Suppressor macrophage treated with lipopolysaccharide for 1 hour (primary cell): ENCODE data around the gene FMNL2.
A peak's percentile ranks its signal among the peaks of the same experiment; 100 is the strongest.

Source experiments
- DNase-seq, 3 donors: peaks; one replicate each; pipeline ENCODE4 v3.0.0-alpha.2; 2020 to 2022

Gene FMNL2

DNA sequence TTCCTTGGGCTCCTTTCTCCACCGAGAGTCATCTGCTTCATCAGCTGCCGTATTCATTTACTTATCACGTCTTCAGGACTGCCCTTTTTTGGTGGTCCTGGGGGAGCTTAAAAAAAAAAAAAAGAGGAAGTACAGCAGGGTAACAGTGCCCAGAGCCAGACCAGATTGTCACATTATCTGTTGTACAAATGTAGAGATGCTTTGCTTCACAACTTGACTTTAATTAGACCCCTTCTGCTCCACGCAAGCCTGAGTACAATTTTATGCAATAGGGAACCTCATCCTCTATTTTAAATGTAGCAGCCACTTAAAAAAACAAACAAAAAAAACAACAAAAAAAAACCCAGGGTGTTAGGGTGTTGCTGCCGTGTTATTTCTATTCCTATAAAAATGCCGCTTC, 254.0 kb downstream of the FMNL2 start:
- DNase-seq: no peak

DNA sequence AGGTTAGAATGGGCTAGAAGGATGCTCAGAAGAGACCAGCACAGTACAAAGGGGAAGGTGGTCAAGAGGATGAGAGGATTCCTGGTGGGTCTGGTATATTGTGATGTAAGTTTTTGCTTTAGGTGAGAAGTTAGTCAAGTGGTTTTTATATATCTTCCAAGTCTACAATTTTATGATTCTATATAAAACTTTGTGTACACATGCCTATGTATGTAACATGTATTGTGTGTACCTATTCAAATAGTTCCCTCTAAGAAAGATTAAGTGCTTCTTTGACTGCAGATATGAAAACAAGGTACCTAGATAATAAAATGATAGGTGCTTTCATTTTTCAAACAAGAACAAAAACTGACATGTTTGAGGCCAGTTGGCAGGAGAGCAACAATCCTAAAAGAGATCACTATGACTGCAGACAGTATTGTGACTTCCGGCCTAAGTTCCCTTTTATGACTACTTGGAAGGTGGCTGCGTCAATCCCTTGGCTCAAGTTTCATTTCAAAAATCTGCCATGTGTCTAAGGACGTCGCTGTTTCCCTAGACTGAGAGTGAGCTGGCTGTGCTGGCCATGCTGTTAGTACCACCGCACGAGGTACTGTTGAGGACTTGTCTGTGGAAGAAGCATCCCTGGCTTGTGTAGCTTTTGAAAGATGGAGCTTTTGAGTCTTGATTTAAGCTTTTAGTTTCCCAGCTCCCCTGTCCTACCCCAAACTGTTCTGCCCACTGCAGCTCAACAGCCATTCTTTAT, 259.2 kb downstream of the FMNL2 start:
- DNase-seq: peak; percentile 85 to 92 (median 88)

DNA sequence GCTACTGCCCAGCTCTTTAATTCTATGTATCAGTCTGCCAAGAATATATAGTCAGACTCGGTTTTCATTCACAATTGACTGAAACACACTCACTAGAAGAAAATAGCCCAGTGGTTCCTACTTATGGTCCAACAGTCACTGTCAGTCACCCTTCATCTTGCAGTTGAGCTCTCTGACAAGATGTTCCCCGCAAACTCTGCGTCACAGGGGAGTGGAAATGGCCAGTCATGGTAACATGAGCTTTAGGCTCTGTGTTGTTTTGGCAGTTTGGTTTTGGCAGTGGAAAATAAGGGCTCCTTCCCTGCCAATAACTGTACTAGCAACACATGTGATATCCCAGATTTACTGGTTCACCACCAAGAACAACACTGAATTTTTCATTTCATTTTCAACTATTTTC, 259.8 kb downstream of the FMNL2 start:
- DNase-seq: peak in 1 of 3 donors; percentile 14

DNA sequence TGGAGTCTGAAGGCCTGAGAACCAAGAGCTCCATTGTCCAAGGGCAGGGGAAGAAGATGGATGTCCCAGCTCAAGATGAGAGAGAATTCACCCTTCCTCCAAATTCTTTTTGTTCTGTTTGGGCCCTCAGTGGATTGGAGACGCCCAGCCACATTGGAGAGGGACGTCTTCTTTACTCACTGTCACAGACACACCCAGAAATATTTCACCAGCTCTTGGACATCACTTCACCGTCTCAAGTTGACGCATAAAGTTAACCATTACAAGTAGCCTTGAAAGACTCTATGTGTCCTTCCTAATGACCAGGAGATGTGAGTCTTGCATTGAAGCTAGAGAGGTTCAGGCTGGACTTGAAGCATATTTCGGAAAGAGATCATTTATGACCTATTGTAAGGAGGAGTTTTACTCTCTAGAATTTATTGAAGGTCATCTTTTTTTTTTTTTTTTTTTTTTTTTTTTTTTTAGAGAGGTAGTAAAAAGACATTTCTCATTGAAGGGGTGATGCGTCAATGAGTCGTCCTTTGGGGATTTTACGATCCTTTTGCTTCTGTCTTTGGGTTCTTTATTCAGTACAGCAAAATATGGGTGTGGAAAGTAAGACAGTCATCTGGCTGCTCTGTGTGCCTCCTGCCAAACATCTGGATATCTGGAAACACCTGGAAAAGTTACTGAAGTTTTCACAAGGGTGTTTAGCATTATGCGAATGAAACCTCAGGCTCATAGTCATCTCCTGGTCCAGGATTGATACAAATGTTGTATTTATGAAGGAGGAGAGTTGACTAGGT, 264.2 kb downstream of the FMNL2 start:
- DNase-seq: peak; percentile 47 to 77 (median 64)

DNA sequence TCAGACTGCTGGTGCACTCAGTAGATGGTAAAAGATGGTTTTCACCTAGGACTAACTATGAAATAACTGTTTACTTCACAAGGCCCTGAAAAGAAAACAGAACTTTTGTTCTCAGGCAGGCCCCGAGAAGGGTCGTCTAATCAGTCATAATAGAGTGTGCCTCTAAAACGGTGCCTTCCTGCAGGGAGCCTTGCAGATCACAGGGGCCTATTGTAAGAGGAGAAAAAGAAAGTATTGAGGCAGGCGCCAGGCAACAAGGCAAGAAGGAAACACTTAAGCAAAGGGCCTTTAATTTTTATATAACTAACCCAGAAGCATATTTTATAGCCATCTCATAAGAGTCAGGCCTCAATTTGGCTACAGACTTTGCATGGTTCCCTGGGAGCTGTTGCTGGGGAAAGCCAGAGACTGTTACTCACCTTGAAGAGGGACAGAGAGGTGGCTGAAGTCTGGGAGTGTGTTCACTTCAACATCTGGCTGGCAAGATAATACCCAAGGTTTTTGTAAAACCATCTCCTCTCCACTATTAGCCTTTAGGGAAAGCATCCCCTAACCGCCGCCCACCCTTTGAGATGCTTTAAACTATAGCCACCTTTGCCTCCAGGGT, 265.2 kb downstream of the FMNL2 start:
- DNase-seq: no peak

DNA sequence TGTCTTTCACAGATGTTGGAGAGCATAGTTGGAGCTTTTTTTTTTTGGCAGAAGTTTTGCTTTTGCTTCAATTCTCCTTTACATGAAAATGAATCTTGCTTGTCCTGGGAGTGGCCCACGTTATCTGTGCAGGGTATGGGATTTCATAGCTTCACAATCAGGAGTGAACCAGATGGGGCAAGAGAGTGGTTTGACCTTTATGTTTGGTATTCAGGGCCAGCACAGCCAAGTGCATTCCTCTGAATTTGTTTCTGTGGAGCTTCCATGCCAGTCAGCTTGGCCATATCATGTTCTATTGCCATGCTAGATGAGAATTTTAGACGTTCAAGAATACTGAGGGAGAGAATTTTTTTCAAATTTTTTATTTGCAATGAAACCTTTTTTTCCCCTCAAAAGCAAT, 265.7 kb downstream of the FMNL2 start:
- no peak for DNase-seq

DNA sequence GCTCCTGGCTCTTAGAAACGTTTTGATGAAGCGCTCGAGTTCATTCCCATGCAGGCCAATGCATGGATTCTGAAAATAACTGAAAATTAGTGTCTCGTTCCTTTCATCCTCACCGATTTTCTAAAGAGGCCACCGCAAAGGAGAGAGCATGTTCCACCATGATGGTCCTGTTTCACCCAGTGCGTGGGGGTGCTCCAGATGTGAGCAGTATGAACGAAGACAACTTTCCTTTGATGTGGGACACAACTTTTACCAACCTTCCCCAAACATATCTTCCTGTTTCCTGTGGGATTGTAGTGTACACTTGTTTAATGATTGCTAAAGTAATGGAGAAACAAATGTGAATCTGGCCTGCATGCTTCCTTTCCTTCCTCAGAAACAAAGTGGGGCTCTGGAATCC, 267.8 kb downstream of the FMNL2 start:
- no peak for DNase-seq

DNA sequence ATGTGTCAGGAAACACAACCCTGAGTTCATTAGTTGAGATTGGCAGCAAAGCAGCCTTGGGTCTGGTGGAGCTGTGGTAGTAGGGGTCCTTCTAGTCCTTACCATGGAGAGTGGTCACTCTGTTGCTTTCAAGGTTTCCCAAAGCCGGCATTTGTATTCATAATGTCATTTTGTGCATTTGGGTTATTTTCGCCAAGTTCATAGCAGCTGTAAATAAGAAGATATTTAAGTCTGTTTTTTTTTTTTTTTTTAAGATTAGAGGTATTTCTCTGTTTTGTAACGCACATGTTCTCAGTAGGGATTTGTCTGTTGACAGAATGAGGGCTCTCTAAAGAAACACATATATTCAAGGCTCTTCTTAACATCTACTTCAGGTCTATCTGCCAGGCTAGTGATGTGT, 268.2 kb downstream of the FMNL2 start:
- no peak for DNase-seq

DNA sequence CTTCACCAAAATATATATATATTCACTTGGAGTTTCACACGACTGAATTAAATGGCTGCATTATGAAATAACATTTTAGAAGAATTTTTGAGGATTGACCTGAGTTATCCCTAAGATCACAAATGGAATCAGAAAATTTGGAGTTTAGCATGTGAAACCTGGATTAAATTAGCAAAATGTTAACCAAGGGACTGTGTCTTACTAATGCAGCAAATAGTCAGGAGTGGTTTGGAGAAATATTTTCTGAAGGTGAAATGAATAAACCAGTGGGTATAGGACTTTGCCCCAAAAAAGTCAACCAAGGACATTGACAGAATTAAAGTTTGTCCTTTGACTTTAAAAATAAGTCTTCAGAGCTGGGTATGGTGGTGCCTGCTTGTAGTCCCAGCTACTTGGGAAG, 271.1 kb downstream of the FMNL2 start:
- no peak for DNase-seq

DNA sequence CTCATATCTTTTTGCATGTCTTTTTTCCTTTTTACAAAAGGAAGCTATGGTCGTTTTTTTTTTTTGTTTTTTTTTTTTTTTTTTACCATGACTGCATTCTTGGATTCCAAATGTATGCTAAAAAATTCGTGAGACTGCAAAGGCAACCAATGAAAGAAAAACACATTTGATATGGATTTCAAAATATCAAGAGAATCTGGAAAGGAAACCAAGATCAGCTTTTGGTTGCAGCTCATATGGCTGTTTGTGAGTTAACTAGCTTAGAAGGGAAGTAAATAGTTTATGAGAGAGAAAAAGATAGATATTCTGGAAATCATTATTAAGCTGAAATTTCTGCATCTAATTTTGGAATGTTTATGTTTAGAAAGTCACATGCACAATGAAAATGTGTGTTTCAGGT, 272.0 kb downstream of the FMNL2 start:
- DNase-seq: no peak

DNA sequence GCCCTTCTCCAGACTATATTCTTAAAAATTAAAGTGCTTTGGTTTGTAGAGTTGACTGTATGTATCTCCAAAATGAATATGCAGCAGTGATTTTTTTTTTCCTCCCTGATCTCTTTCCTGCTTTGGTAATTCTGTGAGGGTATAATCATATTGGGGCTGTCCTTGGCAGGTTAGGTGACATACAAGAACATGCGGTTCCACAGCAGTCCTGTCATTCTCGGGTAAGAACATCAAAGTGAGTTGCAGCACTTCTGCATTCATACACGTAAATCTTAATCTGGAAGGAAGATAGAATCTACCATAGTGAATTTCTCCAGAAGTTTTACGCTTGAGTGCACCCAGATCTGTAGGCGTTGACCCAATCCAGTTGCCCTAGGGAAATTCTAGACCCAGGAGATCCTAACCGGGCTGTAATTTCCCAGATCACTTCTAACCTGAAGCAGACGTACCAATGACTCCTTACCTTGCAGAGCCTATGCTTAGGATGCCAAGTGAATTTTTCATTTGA, 272.9 kb downstream of the FMNL2 start:
- no peak for DNase-seq

DNA sequence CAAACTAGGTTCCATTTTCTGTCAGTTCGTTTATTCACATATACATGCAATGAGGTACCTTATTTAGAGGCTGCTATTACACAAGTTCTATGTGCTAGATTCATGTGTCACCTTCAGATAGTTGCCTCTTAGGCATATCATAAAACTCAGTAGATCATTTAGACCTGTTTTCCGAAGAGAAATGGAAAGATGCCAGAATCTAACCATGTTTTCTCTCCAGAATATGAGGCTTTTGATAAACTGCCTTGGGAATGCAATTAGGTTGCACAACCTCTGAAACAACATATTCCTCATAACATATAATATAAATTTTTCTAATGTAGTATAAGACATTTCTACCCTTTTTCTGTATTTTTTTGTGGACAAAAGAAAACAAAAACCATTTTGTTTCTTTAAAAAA, 274.2 kb downstream of the FMNL2 start:
- no peak for DNase-seq

DNA sequence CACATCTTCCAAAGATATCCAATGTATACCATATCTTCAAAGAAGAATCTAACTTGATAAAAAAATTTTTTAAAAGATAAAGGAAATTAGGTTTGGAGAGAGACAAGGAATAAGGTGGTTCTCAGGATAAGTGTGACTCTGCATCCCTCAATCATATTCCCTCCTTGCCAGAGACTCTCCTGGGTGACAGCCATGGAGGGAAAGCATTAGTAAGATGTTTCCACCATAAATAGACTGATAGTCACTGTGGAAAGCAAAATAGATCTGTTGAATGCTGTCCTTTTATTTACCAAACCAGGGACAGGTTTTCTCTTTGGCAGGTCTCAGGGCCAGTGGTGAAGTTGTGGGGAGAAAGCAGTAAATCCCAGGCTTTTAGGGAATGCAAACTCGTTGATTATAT, 274.7 kb downstream of the FMNL2 start:
- no peak for DNase-seq

DNA sequence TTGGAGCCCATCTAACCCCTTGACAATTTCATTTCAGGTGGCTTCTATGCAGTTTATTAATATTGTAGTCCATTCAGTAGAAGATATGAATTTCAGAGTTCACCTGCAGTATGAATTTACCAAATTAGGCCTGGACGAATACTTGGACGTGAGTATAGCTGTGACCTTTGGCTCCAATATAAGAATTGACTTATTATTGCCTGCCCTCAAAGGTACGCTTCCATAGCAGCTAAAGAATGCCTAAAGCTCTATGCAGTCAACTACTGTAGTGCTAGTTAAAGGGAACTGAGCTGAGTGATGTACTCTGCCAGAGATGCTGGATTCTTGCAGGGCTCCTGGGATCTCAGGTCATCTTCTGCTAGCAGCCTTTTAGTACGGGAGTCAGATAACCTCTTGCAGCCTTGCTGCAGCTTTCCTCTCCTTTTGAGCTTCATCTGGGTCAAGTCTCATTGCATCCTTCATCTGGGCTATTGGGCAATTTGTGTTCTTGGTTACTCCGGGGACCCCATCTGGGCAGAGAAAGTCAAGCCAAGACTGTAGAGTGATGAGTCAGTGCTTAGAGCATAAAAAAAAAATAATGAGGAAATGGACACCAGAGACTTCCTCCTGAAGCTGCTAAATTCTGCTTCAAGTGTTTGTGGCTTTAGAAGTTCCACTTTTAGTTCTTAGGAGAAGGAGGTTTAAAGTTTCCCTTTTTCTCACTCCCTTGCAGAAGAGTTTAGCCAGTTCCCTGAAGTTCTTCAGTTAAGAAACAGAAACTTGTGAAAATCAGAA, 276.7 kb downstream of the FMNL2 start:
- peak; percentile 81 to 99 (median 94) for DNase-seq

DNA sequence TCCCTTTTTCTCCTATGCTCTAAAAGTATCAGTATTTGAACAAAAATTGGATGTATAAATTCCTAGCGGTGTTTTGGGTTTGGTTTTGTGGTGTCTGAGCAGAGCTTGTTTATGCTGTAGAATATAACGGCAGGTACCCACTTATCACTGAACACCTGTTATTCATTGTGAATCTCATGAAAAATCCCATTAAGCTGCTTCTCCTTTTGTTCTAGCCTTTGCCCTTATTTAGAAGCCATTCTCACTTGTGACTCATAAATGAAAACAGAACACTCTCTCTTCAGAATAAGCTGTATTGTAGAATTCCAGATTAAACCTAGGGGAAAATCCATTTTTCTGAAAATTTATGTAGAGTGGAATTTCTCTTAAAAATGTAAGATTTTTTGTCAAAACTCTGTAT, 278.3 kb downstream of the FMNL2 start:
- DNase-seq: peak; percentile 51 to 85 (median 83)

DNA sequence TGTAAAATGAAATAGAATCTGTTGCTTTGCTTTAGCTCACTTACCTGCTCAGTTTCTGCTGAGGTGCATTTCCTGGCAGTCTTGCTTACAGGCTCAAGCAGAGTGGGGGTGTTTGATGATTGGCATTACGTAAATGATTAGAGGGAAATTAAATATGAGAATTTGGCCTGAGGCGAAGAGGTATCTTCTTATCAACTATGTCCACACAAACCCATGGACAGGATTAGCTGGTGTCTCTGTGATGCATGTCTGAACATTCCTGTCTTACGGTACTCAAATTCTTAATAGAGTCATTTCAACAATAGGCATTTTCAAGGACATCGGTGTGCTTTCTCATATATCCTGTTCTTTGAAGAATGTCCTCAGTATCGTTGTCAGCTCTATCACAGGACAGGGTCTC, 280.2 kb downstream of the FMNL2 start:
- DNase-seq: no peak

DNA sequence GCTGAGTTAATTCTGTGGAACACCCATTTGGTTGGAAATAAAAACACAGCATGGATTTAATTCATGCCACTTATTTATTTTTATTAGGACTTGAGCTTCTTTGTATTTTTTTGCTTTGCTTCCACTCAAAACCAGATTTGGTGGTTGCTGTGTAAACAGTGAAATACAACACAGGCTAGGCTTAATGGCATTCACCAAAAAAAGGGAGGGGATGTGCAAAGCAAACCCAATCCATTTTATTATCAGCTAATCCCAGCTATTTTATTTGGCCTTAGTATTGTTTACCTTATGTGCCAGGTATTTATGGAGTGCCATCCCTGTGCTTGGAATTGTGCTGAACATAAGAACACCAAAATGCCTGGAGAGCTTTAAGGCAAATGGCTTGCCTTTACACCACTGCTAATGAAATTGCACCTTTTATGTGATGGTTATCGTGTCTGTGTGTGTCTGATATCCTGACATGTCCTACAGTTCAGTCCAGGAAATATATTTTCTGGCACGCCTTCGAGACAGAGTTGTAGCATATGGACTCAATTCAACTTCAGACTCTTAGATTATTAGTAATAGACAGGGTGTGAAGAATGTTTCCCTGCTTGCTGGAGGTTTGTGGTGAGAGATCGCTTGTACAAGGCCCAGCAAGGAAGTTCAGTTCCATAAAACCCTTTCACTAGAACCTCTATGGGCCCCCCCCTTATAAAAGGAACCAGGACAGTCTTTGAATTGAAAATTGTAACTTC, 282.6 kb downstream of the FMNL2 start:
- peak in 1 of 3 donors; percentile 15 for DNase-seq

DNA sequence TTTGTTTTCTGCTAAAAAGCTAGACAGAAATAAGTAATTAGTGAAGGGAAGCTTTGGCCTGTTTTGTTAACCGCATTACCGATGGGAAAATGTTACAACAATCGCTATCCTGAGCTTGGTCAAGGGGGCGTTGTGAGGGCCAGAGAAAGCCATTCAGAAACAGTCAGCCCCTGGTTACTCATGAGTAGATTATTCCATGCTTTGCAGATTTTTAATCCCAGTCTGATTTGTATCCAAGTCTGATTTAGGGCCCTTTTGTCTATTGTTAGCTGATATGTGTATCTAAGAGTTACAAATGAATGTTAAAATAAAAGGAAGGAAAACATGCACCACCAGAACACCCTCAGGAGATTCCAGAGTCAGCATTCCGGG, 283.2 kb downstream of the FMNL2 start:
- peak in 1 of 3 donors; percentile 15 for DNase-seq

DNA sequence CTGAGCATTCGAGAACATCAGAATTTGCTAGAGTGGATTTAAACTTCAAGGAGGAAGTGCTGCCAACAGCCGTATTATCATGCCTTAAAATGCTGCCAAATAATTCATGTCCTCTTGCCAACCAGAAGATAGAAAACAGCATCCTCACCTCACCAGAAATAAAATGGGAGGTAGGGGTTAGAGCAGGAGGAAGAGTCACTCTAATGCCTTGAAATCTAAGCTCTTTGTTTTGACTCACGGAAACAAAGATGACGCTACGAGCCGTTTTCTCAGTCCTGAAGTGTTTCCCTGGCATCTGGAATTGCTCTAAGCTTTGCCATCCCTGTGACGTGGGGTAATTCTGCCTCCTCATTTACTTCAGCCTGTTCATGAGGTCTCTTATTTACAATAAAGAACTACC, 285.2 kb downstream of the FMNL2 start:
- no peak for DNase-seq

DNA sequence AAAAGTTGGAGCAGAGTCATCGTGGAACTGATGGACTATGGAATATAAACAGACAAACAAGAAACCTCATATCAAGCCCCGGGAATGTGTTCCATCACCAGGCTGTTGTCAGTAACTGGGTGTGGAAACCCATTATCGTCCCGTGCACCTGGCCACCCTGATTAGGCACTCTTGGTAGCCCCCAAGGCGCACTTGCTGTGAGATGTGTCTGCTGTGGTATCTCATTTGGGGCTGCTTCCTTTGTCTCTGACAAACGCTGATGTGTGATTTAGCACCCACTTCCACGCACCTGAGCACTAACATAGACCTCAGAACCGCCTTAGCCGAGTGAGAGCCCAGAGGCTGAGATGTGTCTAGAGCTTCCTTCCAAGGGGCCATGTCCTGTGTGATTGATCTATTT, 286.0 kb downstream of the FMNL2 start:
- peak in 1 of 3 donors; percentile 9 for DNase-seq

DNA sequence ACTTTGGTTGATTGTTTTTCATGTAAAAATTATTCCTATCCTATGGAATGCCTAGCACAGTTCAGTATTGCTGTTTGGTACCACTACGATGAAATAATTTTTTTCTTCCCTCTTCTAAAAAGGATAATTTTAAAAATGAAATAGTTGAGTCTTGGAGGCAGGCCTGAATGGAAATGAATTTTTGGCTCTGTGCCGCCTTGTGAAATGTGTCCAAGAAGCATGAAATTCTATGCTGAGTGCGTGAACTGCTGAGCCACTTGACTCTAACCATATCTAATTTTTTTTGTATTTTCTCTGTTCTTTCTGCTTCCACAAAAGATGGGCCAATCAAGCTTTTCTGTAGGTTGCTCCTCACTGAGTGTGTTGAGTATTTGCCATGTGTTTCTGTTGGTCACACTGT, 287.2 kb downstream of the FMNL2 start:
- DNase-seq: peak in 1 of 3 donors; percentile 7

DNA sequence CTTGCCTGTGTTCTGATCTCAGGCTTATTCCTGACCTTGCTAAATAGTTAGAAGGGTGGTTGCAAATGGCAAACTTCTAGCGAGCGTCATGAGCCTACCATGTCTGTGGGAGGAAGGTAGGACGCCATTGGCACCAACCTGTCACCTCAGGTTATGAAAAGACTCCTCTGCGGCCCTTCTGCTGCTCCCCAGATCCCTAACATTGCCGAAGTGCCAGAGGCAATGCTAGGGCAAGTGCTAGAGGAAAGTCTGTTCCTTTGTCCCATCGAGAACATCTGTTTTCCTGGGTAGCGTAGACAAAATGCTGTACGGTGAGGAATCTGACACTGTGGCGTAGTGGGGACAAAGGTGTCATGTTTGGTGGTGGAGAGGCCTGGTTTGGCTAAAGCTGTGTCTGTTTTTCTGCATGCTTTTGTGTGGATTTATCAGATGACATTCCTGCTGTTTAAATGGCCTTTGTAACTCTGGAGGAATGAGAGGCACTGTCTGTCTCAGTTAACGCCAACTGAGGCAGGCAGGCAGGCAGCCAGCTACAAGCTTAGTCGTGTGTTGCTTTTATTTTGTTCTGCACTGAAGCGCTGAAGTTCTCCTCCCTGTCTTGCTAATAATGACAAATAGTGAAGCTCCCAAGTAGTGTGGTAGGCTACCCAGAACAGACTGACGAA, 288.2 kb downstream of the FMNL2 start:
- no peak for DNase-seq
